H1 (cell line): ENCODE data around the gene WDR54. TPM values are rescaled to one million over a fixed set of nuclear protein-coding genes. Genes with fewer than 3 reads are reported as not detected.

Source experiments
- ASH2L ChIP-seq: fragments of 200-600, 300-600 bp; sonication (generic); IDR thresholded peaks from one replicate; pipeline ENCODE4 v1.7.1; 2017; ENCODE audit warnings: low read length
- CBX8 ChIP-seq: fragments of 300-800, 300-1000 bp; sonication (generic); IDR thresholded peaks from 2 replicates; pipeline ENCODE4 v1.7.1; 2016; ENCODE audit warnings: low read depth, low read length, borderline replicate concordance
- CHD1 ChIP-seq: IDR thresholded peaks from 2 replicates; pipeline ENCODE4 v1.6.1; 2012; ENCODE audit warnings: low read depth, low read length, improper control_type of control experiment
- CTBP2 ChIP-seq: IDR thresholded peaks from 2 replicates; pipeline ENCODE4 v1.7.0; 2011; ENCODE audit warnings: borderline replicate concordance, mild to moderate bottlenecking, moderate library complexity, mixed read lengths, low read length; ENCODE audit not compliant: insufficient read depth, insufficient read length
- CTCF ChIP-seq, 3 experiments: IDR thresholded peaks; 1 replicate in 2 of 3; 2 replicates in 1 of 3; pipeline versions ENCODE4 v1.5.1 to v1.6.1; 2011; ENCODE audit warnings: low read length in 3 of 3, mild to moderate bottlenecking in 3 of 3, inconsistent platforms in 2 of 3, low read depth in 1 of 3, moderate library complexity in 1 of 3; ENCODE audit not compliant: insufficient read depth in 1 of 3; ENCODE audit errors: control extremely low read depth in 1 of 3
- E2F6 ChIP-seq: IDR thresholded peaks from 2 replicates; pipeline ENCODE4 v1.6.1; 2012; ENCODE audit warnings: inconsistent platforms
- FOSL1 ChIP-seq: IDR thresholded peaks from 2 replicates; pipeline ENCODE4 v1.6.1; 2011; ENCODE audit warnings: mild to moderate bottlenecking, low read depth, low read length, moderate library complexity; ENCODE audit not compliant: insufficient read depth
- HDAC2 ChIP-seq, 2 experiments: fragments of 300-600 bp in 1 of 2; sonication (generic) in 1 of 2; IDR thresholded peaks; 2 replicates each; pipeline ENCODE4 v1.6.1; 2011 to 2012; ENCODE audit warnings: low read depth in 2 of 2, low read length in 2 of 2, mild to moderate bottlenecking in 2 of 2, moderate library complexity in 2 of 2, borderline replicate concordance in 1 of 2, inconsistent platforms in 1 of 2
- MAFK ChIP-seq: IDR thresholded peaks from 2 replicates; pipeline ENCODE4 v1.6.1; 2012; ENCODE audit warnings: low read depth, mild to moderate bottlenecking, improper control_type of control experiment, low read length
- NANOG ChIP-seq: IDR thresholded peaks from 2 replicates; pipeline ENCODE4 v1.6.1; 2011; ENCODE audit warnings: low read length, low read depth, mild to moderate bottlenecking, inconsistent platforms; ENCODE audit not compliant: insufficient read depth, poor library complexity, severe bottlenecking
- NRF1 ChIP-seq: IDR thresholded peaks from 2 replicates; pipeline ENCODE4 v1.6.1; 2011; ENCODE audit warnings: mild to moderate bottlenecking, low read depth, low read length, improper control_type of control experiment
- POLR2A ChIP-seq, 2 experiments: IDR thresholded peaks; 1 replicate in 1 of 2; 2 replicates in 1 of 2; pipeline ENCODE4 v1.6.1; 2011; ENCODE audit warnings: low read depth in 2 of 2, low read length in 2 of 2, mild to moderate bottlenecking in 2 of 2; ENCODE audit errors: control extremely low read depth in 1 of 2
- RNF2 ChIP-seq: fragments of 200-900, 300-1000 bp; sonication (generic); IDR thresholded peaks from 2 replicates; pipeline ENCODE4 v1.7.1; 2016; ENCODE audit warnings: borderline replicate concordance, low read depth, mild to moderate bottlenecking, antibody characterized with exemption, low read length; ENCODE audit not compliant: poor library complexity, severe bottlenecking; ENCODE audit errors: missing control alignments
- SP1 ChIP-seq: IDR thresholded peaks from 2 replicates; pipeline ENCODE4 v1.6.1; 2011; ENCODE audit warnings: low read depth, low read length
- SUZ12 ChIP-seq: fragments of 200-600 bp; sonication (generic); IDR thresholded peaks from 2 replicates; pipeline ENCODE4 v1.6.1; 2012; ENCODE audit warnings: mild to moderate bottlenecking, inconsistent platforms, low read length, moderate library complexity, mixed read lengths
- TEAD4 ChIP-seq: IDR thresholded peaks from 2 replicates; pipeline ENCODE4 v1.6.1; 2012; ENCODE audit warnings: low read depth, low read length, inconsistent platforms, mixed read lengths
- polyA plus RNA-seq, 7 experiments: library from polyadenylated mRNA; depleted of rRNA in 3 of 7; stranded (reverse) in 5 of 7; unstranded in 2 of 7; fragments of >200 nt in 5 of 7; fragments of 200-250 nt in 2 of 7; gene quantifications; 1 replicate in 5 of 7; 2 replicates in 1 of 7; 4 replicates in 1 of 7; pipeline versions ENCODE4 v1.2.1 to v1.2.3, GENCODE V29; 2011 to 2013; ENCODE audit warnings: missing spikeins in 2 of 7, mixed read lengths in 2 of 7
- total RNA-seq: library from RNA; stranded (reverse); fragmentation: NEBNext Ultra II Directional; extraction: Animal tissue kit (Norgen Biotek cat#: 25700); gene quantifications from 2 replicates; pipeline ENCODE4 v1.2.1, GENCODE V29; 2021
- TF ChIP-seq, protein P1 (sequence below): IDR thresholded peaks from 2 replicates; pipeline ENCODE4 v1.6.1; 2011; ENCODE audit warnings: low read length, improper control_type of control experiment
- TF ChIP-seq, protein P2 (sequence below): IDR thresholded peaks from 2 replicates; pipeline ENCODE4 v1.6.1; 2011; ENCODE audit warnings: low read depth, mild to moderate bottlenecking, low read length; ENCODE audit not compliant: insufficient read depth

The WDR54 gene
- total and polyA plus RNA-seq, 2 of the 8 experiments (the other 6 are each of a cell fraction or from before 2014, with no cell fraction given), result 41.6 to 125 TPM

DNA sequence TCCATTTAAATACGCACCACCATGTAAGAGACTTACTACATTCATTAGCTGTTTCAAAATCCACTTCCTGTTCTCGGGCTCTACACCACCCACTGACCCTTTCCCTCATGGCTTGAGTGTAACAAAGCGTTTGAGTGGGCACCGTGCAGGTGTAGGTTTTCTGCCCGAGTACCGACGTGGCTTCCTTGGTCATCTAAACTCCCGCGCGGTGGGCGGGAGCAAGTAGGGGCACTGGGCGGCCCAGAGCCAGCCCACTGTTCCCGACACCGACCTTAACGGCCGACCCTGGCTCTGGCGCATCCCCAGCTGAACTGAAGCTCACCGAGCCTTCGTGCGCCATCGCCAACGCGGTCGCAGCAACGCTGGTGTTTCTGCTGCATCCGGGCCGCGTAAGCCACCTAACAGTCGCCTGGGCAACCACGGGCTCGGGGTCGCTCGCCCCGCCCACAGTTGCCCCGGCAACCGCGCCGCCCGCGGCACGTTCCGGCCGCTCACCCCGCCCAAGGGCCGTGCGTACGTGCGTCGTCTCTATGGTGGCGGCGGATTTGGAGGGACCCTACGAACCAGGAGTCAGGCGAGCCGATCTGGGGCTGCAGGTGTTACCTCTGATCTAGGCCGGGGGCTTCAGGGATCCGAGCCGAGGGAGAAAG, at the start of gene WDR54, which contains the start of gene C2orf81 (continued):
- 0 out of 2 replicates have a peak, but pooled peaks have one; percentile 4 for TF ChIP-seq TEAD4
- no peak for TF ChIP-seq NANOG
- no peak for TF ChIP-seq CHD1
- no peak for TF ChIP-seq MAFK
- TF ChIP-seq POLR2A (IDR thresholded peaks at IDR 0.05; ENCODE audit: control extremely low read depth in 1 of 2, low read depth in 2 of 2, low read length in 2 of 2), result peak in 1 of 2 experiments; percentile 92; a peak in 2 of 3 replicates
- 0 out of 2 replicates have a peak, but pooled peaks have one; percentile 6 for TF ChIP-seq SP1
- peak; percentile 86 for TF ChIP-seq ASH2L
- peak in 1 of 2 experiments; percentile 88; a peak in 2 of 4 replicates for TF ChIP-seq HDAC2 (IDR thresholded peaks at IDR 0.05; ENCODE audit: borderline replicate concordance in 1 of 2, low read depth in 2 of 2, low read length in 2 of 2)
- TF ChIP-seq CBX8, result no peak
- no peak for TF ChIP-seq NRF1
- TF ChIP-seq CTCF (IDR thresholded peaks at IDR 0.05; ENCODE audit: control extremely low read depth in 1 of 3, insufficient read depth in 1 of 3, low read depth in 1 of 3, low read length in 3 of 3), result no peak
- TF ChIP-seq CTBP2, result no peak
- TF ChIP-seq, protein P1, sequence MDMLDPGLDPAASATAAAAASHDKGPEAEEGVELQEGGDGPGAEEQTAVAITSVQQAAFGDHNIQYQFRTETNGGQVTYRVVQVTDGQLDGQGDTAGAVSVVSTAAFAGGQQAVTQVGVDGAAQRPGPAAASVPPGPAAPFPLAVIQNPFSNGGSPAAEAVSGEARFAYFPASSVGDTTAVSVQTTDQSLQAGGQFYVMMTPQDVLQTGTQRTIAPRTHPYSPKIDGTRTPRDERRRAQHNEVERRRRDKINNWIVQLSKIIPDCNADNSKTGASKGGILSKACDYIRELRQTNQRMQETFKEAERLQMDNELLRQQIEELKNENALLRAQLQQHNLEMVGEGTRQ, result 0 out of 2 replicates have a peak, but pooled peaks have one; percentile 15
- no peak for TF ChIP-seq RNF2
- TF ChIP-seq FOSL1, result no peak
- TF ChIP-seq SUZ12, result no peak
- TF ChIP-seq, protein P2, sequence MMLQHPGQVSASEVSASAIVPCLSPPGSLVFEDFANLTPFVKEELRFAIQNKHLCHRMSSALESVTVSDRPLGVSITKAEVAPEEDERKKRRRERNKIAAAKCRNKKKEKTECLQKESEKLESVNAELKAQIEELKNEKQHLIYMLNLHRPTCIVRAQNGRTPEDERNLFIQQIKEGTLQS, result no peak
- peak; percentile 84 for TF ChIP-seq E2F6
